ENCODE results near the gene CHRNA9. TPM values are rescaled to one million over a fixed set of nuclear protein-coding genes. Genes with fewer than 3 reads are reported as not detected.

CHRNA9 gene
- total and polyA plus RNA-seq, 2 of the 4 experiments (the other 2 are of a cell fraction), result not detected

DNA sequence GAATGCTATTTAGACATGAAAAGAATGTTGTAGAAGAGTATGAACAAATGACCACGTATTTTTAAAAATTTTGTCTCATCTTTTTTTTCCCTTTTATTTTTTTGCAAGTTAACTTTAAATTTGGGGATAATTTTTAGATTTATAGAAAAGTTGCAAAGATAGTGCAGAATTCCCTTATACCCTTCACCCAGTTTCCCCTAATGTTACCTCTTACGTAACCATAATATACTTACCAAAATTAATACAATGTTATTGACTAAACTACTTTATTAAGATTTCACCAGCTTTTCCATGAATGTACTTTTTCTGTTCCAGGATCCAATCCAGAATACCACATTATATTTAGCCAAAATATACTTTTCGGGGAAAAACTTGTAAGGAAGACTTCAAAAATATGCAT is 12.3 kb downstream of the CHRNA9 start:
- no peak overlapping the region for H2AK9ac ChIP-seq (replicated peaks; ENCODE audit: low read depth, low read length, poor library complexity)
- no peak overlapping the region for H4K8ac ChIP-seq (ENCODE audit: low read depth in 2 of 2, low read length in 2 of 2)
- no peak overlapping the region for H2BK20ac ChIP-seq (ENCODE audit: low read depth, low read length)
- no peak overlapping the region for H3K4me2 ChIP-seq (ENCODE audit: low read depth, low read length)
- TF ChIP-seq FOS (IDR thresholded peaks at IDR 0.05; ENCODE audit: low read depth, low read length) (no peak), POLR2A (IDR thresholded peaks at IDR 0.05; ENCODE audit: low read depth, low read length) (no peak), RFX5 (IDR thresholded peaks at IDR 0.05; ENCODE audit: low read depth, low read length) (no peak), MAZ (IDR thresholded peaks at IDR 0.05; ENCODE audit: borderline replicate concordance, low read depth, low read length) (no peak), CHD1 (IDR thresholded peaks at IDR 0.05; ENCODE audit: low read depth, low read length) (no peak), RAD21 (IDR thresholded peaks at IDR 0.05; ENCODE audit: low read length) (no peak), RCOR1 (IDR thresholded peaks at IDR 0.05; ENCODE audit: insufficient replicate concordance, low read length) (no peak), NFE2L2 (IDR thresholded peaks at IDR 0.05; ENCODE audit: low read depth, low read length) (no peak), BHLHE40 (IDR thresholded peaks at IDR 0.05; ENCODE audit: low read depth, low read length) (no peak), MXI1 (IDR thresholded peaks at IDR 0.05; ENCODE audit: borderline replicate concordance, low read depth, low read length) (no peak), MAFK (IDR thresholded peaks at IDR 0.05; ENCODE audit: low read depth, low read length) (no peak), SMC3 (IDR thresholded peaks at IDR 0.05; ENCODE audit: low read depth, low read length) (no peak), CEBPB (IDR thresholded peaks at IDR 0.05; ENCODE audit: low read depth, low read length) (no peak)
- TF ChIP-seq, protein P1, sequence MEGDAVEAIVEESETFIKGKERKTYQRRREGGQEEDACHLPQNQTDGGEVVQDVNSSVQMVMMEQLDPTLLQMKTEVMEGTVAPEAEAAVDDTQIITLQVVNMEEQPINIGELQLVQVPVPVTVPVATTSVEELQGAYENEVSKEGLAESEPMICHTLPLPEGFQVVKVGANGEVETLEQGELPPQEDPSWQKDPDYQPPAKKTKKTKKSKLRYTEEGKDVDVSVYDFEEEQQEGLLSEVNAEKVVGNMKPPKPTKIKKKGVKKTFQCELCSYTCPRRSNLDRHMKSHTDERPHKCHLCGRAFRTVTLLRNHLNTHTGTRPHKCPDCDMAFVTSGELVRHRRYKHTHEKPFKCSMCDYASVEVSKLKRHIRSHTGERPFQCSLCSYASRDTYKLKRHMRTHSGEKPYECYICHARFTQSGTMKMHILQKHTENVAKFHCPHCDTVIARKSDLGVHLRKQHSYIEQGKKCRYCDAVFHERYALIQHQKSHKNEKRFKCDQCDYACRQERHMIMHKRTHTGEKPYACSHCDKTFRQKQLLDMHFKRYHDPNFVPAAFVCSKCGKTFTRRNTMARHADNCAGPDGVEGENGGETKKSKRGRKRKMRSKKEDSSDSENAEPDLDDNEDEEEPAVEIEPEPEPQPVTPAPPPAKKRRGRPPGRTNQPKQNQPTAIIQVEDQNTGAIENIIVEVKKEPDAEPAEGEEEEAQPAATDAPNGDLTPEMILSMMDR (conservative IDR thresholded peaks at IDR 0.05; ENCODE audit: low read depth, low read length), result no peak
- TF ChIP-seq, protein P2, sequence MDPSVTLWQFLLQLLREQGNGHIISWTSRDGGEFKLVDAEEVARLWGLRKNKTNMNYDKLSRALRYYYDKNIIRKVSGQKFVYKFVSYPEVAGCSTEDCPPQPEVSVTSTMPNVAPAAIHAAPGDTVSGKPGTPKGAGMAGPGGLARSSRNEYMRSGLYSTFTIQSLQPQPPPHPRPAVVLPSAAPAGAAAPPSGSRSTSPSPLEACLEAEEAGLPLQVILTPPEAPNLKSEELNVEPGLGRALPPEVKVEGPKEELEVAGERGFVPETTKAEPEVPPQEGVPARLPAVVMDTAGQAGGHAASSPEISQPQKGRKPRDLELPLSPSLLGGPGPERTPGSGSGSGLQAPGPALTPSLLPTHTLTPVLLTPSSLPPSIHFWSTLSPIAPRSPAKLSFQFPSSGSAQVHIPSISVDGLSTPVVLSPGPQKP (IDR thresholded peaks at IDR 0.05; ENCODE audit: borderline replicate concordance, low read depth, low read length), result no peak
- TF ChIP-seq, protein P3, sequence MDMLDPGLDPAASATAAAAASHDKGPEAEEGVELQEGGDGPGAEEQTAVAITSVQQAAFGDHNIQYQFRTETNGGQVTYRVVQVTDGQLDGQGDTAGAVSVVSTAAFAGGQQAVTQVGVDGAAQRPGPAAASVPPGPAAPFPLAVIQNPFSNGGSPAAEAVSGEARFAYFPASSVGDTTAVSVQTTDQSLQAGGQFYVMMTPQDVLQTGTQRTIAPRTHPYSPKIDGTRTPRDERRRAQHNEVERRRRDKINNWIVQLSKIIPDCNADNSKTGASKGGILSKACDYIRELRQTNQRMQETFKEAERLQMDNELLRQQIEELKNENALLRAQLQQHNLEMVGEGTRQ (IDR thresholded peaks at IDR 0.05; ENCODE audit: low read depth, low read length), result no peak
- DNase-seq (no peak), ATAC-seq (ENCODE audit: low read depth) (no peak)
- H3K14ac ChIP-seq (replicated peaks; ENCODE audit: low read depth, low read length), result no peak overlapping the region
- H3K4me3 ChIP-seq (ENCODE audit: insufficient read depth, low read depth, low read length), result no peak overlapping the region
- no peak overlapping the region for H3K9ac ChIP-seq (ENCODE audit: low read depth, low read length)
- H2BK5ac ChIP-seq (ENCODE audit: low read depth, low read length, poor library complexity, severe bottlenecking), result no peak overlapping the region
- no peak overlapping the region for H2AK5ac ChIP-seq (ENCODE audit: low read depth, low read length)
- H4K20me1 ChIP-seq (ENCODE audit: insufficient read depth, low read length), result no peaks in the 10 kb centered on the region
- dilution Hi-C loops (cut with HindIII; ENCODE audit: low sequenced_read_pairs, unreplicated experiment) (no loop called here), intact Hi-C loops (cut with micrococcal nuclease) (no loop called here), in situ Hi-C loops (cut with MboI; ENCODE audit: low sequenced_read_pairs) (no loop called here)
- POLR2A ChIA-PET (ENCODE audit: unreplicated experiment), result no interaction called here
- no peak overlapping the region for H3K4ac ChIP-seq (ENCODE audit: low read depth, low read length)
- H2BK120ac ChIP-seq (ENCODE audit: low read depth, low read length), result no peak overlapping the region
- H3K9me1 ChIP-seq (ENCODE audit: insufficient read depth, low read length), result no peaks in the 10 kb centered on the region
- no peaks in the 10 kb centered on the region for H3K79me1 ChIP-seq (ENCODE audit: low read depth in 1 of 2, low read length in 2 of 2)
- no peak overlapping the region for H3K56ac ChIP-seq (ENCODE audit: extremely low read depth, insufficient read depth, low read length)
- no peaks in the 10 kb centered on the region for H3K4me1 ChIP-seq (ENCODE audit: control insufficient read depth, insufficient read depth, low read length)
- H2BK15ac ChIP-seq (ENCODE audit: low read depth, low read length), result no peak overlapping the region
- no peak overlapping the region for H3K23ac ChIP-seq (ENCODE audit: low read depth, low read length)
- WGBS, 2 experiments (ENCODE audit: extremely low coverage in 2 of 2, insufficient read length in 1 of 2), result 100% methylated on average over 1 of the region's 3 CpGs; no CpG with 5 or more reads in 1 of the 2 experiments
- H3K9me3 ChIP-seq (ENCODE audit: control insufficient read depth, insufficient read depth, low read length), result no peaks in the 10 kb centered on the region
- BruUV-seq (replicated peaks), result no TSS peak
- CTCF ChIA-PET, result no interaction called here
- no peak overlapping the region for H4K91ac ChIP-seq (ENCODE audit: insufficient read depth, low read depth, low read length)
- no peak overlapping the region for H3K18ac ChIP-seq (ENCODE audit: low read depth, low read length)
- no peak overlapping the region for H4K5ac ChIP-seq (ENCODE audit: low read depth, low read length)
- no peak overlapping the region for H2AFZ ChIP-seq (replicated peaks; ENCODE audit: low read length, poor library complexity)
- H3K27ac ChIP-seq (ENCODE audit: insufficient read depth, low read length), result no peak overlapping the region
- H3K27me3 ChIP-seq (ENCODE audit: control insufficient read depth, insufficient read depth, low read length), result peaks cover 10% of the 10 kb centered on the region
- no peaks in the 10 kb centered on the region for H3K36me3 ChIP-seq (ENCODE audit: control insufficient read depth, insufficient read depth, low read length)

All from IMR-90 (cell line).